SK-N-SH treated with all-trans-retinoic acid at 6 μM for 48 hours (cell line): Measurements from ENCODE around the gene AP3S2.
"Not testable (repeated sequence)": the region's sequence is repeated elsewhere in the genome, so short reads cannot be mapped to it uniquely, and the experiment has no call there.

Experiments used
- ATAC-seq: fragments of 200-7000 bp; cut with Tn5 transposase; 3 replicates; pipeline ENCODE4 v1.9.1; 2020; ENCODE audit warnings: mild to moderate bottlenecking, moderate library complexity
- ARNTL ChIP-seq: fragments of 450-650 bp; formaldehyde crosslinking; IDR thresholded peaks from 2 replicates; pipeline ENCODE4 v1.5.0; 2020; ENCODE audit warnings: low read depth, mild to moderate bottlenecking, moderate library complexity, borderline replicate concordance
- BACH2 ChIP-seq: fragments of 250-450 bp; sonication (Bioruptor Pico); IDR thresholded peaks from 2 replicates; pipeline ENCODE4 v1.9.0; 2021; ENCODE audit warnings: mild to moderate bottlenecking, borderline replicate concordance
- CREB5 ChIP-seq: fragments of 250-450 bp; sonication (Bioruptor Pico); IDR thresholded peaks from 2 replicates; pipeline ENCODE4 v1.5.1; 2020; ENCODE audit warnings: low read depth, mild to moderate bottlenecking, moderate library complexity
- CSDC2 ChIP-seq: fragments of 250-450 bp; sonication (Bioruptor Pico); IDR thresholded peaks from 2 replicates; pipeline ENCODE4 v1.5.0; 2020; ENCODE audit warnings: mild to moderate bottlenecking, moderate library complexity
- CSRNP3 ChIP-seq: fragments of 250-450 bp; sonication (Bioruptor Pico); IDR thresholded peaks from 2 replicates; pipeline ENCODE4 v1.5.1; 2021; ENCODE audit warnings: mild to moderate bottlenecking, moderate library complexity
- ESRRG ChIP-seq: fragments of 250-450 bp; sonication (Bioruptor Pico); IDR thresholded peaks from 2 replicates; pipeline ENCODE4 v1.6.1; 2021; ENCODE audit warnings: mild to moderate bottlenecking
- GLIS3 ChIP-seq: fragments of 250-450 bp; sonication (Bioruptor Pico); IDR thresholded peaks from 2 replicates; pipeline ENCODE4 v1.5.0; 2020; ENCODE audit warnings: mild to moderate bottlenecking, moderate library complexity
- ISL1 ChIP-seq: fragments of 250-450 bp; sonication (Bioruptor Pico); IDR thresholded peaks from 2 replicates; pipeline ENCODE4 v2.1.2; 2022; ENCODE audit warnings: mild to moderate bottlenecking, moderate library complexity
- OSR1 ChIP-seq: fragments of 250-450 bp; sonication (Bioruptor Pico); IDR thresholded peaks from 2 replicates; pipeline ENCODE4 v1.8.0; 2022; ENCODE audit warnings: moderate library complexity, mild to moderate bottlenecking, inconsistent platforms
- POU6F1 ChIP-seq: fragments of 250-450 bp; sonication (Bioruptor Pico); IDR thresholded peaks from 2 replicates; pipeline ENCODE4 v1.8.0; 2021; ENCODE audit warnings: low read depth, mild to moderate bottlenecking, moderate library complexity, borderline replicate concordance
- PPARA ChIP-seq: fragments of 250-450 bp; sonication (Bioruptor Pico); IDR thresholded peaks from 2 replicates; pipeline ENCODE4 v1.5.0; 2020; ENCODE audit warnings: mild to moderate bottlenecking, borderline replicate concordance
- RARB ChIP-seq: fragments of 250-450 bp; sonication (Bioruptor Pico); IDR thresholded peaks from 2 replicates; pipeline ENCODE4 v1.8.0; 2021; ENCODE audit warnings: mild to moderate bottlenecking, moderate library complexity
- SNAI2 ChIP-seq: fragments of 250-450 bp; sonication (Bioruptor Pico); IDR thresholded peaks from 2 replicates; pipeline ENCODE4 v1.5.0; 2020; ENCODE audit warnings: mild to moderate bottlenecking, moderate library complexity
- TCF4 ChIP-seq: fragments of 250-450 bp; sonication (Bioruptor Pico); IDR thresholded peaks from 2 replicates; pipeline ENCODE4 v1.8.0; 2021; ENCODE audit warnings: mild to moderate bottlenecking, moderate library complexity, borderline replicate concordance
- TOX ChIP-seq: fragments of 250-450 bp; sonication (Bioruptor Pico); IDR thresholded peaks from 2 replicates; pipeline ENCODE4 v1.8.0; 2021; ENCODE audit warnings: mild to moderate bottlenecking, moderate library complexity, borderline replicate concordance
- TSHZ2 ChIP-seq: fragments of 250-450 bp; sonication (Bioruptor Pico); IDR thresholded peaks from 2 replicates; pipeline ENCODE4 v1.5.0; 2020; ENCODE audit warnings: mild to moderate bottlenecking, moderate library complexity
- ZC3H10 ChIP-seq: fragments of 250-450 bp; sonication (Bioruptor Pico); IDR thresholded peaks from 2 replicates; pipeline ENCODE4 v1.5.1; 2021; ENCODE audit warnings: mild to moderate bottlenecking, moderate library complexity
- ZFP3 ChIP-seq: fragments of 250-450 bp; sonication (Bioruptor Pico); IDR thresholded peaks from 2 replicates; pipeline ENCODE4 v1.5.0; 2020; ENCODE audit warnings: mild to moderate bottlenecking, moderate library complexity
- ZFP30 ChIP-seq: fragments of 450-650 bp; formaldehyde crosslinking; IDR thresholded peaks from 2 replicates; pipeline ENCODE4 v1.5.0; 2022; ENCODE audit warnings: mild to moderate bottlenecking, moderate library complexity
- ZNF565 ChIP-seq: fragments of 450-650 bp; formaldehyde crosslinking; conservative IDR thresholded peaks from 2 replicates; pipeline ENCODE4 v1.5.0; 2020; ENCODE audit warnings: low read depth, mild to moderate bottlenecking, moderate library complexity
- ZNF70 ChIP-seq: fragments of 450-650 bp; formaldehyde crosslinking; IDR thresholded peaks from 2 replicates; pipeline ENCODE4 v1.5.0; 2020; ENCODE audit warnings: mild to moderate bottlenecking, moderate library complexity
- ZNF8 ChIP-seq: fragments of 450-650 bp; formaldehyde crosslinking; IDR thresholded peaks from 2 replicates; pipeline ENCODE4 v1.5.0; 2020; ENCODE audit warnings: mild to moderate bottlenecking, moderate library complexity

The AP3S2 gene

GRCh38 chr15:89870006-89870405 is 23.8 kb downstream of the AP3S2 start (continued):
- TF ChIP-seq ZNF565 (CRISPR knock-in tag) = no peak
- no peak for TF ChIP-seq ZFP30 (CRISPR knock-in tag)
- TF ChIP-seq ISL1 (CRISPR knock-in tag) = no peak
- no peak for TF ChIP-seq PPARA (CRISPR knock-in tag)
- no peak for TF ChIP-seq TCF4 (CRISPR knock-in tag)
- TF ChIP-seq CSRNP3 (CRISPR knock-in tag) = no peak

GRCh38 chr15:89869490-89869889 is 24.3 kb downstream of the AP3S2 start:
- ATAC-seq = not testable (repeated sequence)

- ATAC-seq = no peak
Observed at GRCh38 chr15:89864958-89865739, 28.6 kb downstream of the AP3S2 start.

GRCh38 chr15:89863918-89864317 is 29.9 kb downstream of the AP3S2 start:
- TF ChIP-seq CREB5 (CRISPR knock-in tag) = no peak
- TF ChIP-seq CSDC2 (CRISPR knock-in tag) = no peak
- no peak for TF ChIP-seq TCF4 (CRISPR knock-in tag)
- no peak for TF ChIP-seq ZNF565 (CRISPR knock-in tag)
- no peak for TF ChIP-seq RARB (CRISPR knock-in tag)
- TF ChIP-seq ZC3H10 = no peak
- no peak for TF ChIP-seq ZNF8 (CRISPR knock-in tag)
- TF ChIP-seq ZFP3 = no peak
- no peak for TF ChIP-seq ESRRG (CRISPR knock-in tag)
- no peak for TF ChIP-seq CSRNP3 (CRISPR knock-in tag)
- ATAC-seq = no peak

More at GRCh38 chr15:89864958-89865739, 28.6 kb downstream of the AP3S2 start:
- TF ChIP-seq ZNF565 (CRISPR knock-in tag) = no peak
- TF ChIP-seq BACH2 (CRISPR knock-in tag) = no peak
- no peak for TF ChIP-seq TOX (CRISPR knock-in tag)
- no peak for TF ChIP-seq POU6F1
- no peak for TF ChIP-seq RARB (CRISPR knock-in tag)
- TF ChIP-seq CSRNP3 (CRISPR knock-in tag) = no peak
- no peak for TF ChIP-seq CSDC2 (CRISPR knock-in tag)
- no peak for TF ChIP-seq ESRRG (CRISPR knock-in tag)
- TF ChIP-seq ZNF70 (CRISPR knock-in tag) = no peak

- ATAC-seq = no peak
- TF ChIP-seq TSHZ2 (CRISPR knock-in tag) = no peak
- no peak for TF ChIP-seq ZC3H10
- no peak for TF ChIP-seq CSDC2 (CRISPR knock-in tag)
- no peak for TF ChIP-seq ZFP30 (CRISPR knock-in tag)
- no peak for TF ChIP-seq RARB (CRISPR knock-in tag)
- TF ChIP-seq TOX (CRISPR knock-in tag) = no peak
- TF ChIP-seq PPARA (CRISPR knock-in tag) = no peak
- TF ChIP-seq OSR1 (CRISPR knock-in tag) = no peak
- no peak for TF ChIP-seq GLIS3
- TF ChIP-seq CREB5 (CRISPR knock-in tag) = no peak
- no peak for TF ChIP-seq SNAI2 (CRISPR knock-in tag)
- TF ChIP-seq ARNTL (CRISPR knock-in tag) = no peak
- TF ChIP-seq ZNF8 (CRISPR knock-in tag) = no peak
Observed at GRCh38 chr15:89860891-89861290, 32.9 kb downstream of the AP3S2 start.
